ENCODE measurements around the gene KDM6A. TPM values are rescaled to one million over a fixed set of nuclear protein-coding genes. Genes with fewer than 3 reads are reported as not detected.

KDM6A gene
- total and polyA plus RNA-seq, 9 of the 15 experiments (the other 6 are each of a cell fraction or from before 2014, with no cell fraction given): 8.4 to 34.3 (median 22.9) TPM

DNA sequence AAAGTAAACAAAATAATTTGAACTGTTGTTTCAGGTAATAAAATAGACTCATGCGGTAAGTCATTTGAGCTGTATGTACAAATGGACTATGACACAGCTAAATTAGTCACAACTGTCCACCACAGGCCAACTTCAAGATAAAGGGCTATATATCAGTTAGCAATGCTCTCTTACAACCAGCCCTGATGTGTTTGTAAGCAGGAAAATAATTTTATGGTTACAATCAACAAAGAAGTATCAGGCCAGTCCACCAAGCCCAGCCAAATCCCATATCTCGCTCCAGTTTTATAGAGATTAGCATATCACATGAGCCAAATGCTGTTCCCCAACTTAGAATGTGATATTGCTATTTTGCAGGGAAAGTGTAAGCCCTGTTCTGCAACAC is 29.7 kb upstream of the KDM6A start (continued):
- TF ChIP-seq, protein P1, sequence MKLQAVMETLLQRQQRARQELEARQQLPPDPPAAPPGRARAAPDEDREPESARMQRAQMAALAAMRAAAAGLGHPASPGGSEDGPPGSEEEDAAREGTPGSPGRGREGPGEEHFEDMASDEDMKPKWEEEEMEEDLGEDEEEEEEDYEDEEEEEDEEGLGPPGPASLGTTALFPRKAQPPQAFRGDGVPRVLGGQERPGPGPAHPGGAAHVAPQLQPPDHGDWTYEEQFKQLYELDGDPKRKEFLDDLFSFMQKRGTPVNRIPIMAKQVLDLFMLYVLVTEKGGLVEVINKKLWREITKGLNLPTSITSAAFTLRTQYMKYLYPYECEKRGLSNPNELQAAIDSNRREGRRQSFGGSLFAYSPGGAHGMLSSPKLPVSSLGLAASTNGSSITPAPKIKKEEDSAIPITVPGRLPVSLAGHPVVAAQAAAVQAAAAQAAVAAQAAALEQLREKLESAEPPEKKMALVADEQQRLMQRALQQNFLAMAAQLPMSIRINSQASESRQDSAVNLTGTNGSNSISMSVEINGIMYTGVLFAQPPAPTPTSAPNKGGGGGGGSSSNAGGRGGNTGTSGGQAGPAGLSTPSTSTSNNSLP (IDR thresholded peaks at IDR 0.05; ENCODE audit: borderline replicate concordance, low read depth, low read length): 0 out of 2 replicates have a peak, but pooled peaks have one; percentile 36
- no peak for TF ChIP-seq ILK (tag; IDR thresholded peaks at IDR 0.05; ENCODE audit: borderline replicate concordance, low read depth)
- TF ChIP-seq ZNF561 (CRISPR knock-in tag; conservative IDR thresholded peaks at IDR 0.05): no peak
- peak; percentile 75 for TF ChIP-seq CBFA2T3 (IDR thresholded peaks at IDR 0.05)
- peak; percentile 19; the same call in 1 of the 2 replicates for TF ChIP-seq NFIC (IDR thresholded peaks at IDR 0.05)
- TF ChIP-seq DPF2 (IDR thresholded peaks at IDR 0.05): peak; percentile 79
- TF ChIP-seq TRIM24 (IDR thresholded peaks at IDR 0.05): no peak
- TF ChIP-seq, protein P2, sequence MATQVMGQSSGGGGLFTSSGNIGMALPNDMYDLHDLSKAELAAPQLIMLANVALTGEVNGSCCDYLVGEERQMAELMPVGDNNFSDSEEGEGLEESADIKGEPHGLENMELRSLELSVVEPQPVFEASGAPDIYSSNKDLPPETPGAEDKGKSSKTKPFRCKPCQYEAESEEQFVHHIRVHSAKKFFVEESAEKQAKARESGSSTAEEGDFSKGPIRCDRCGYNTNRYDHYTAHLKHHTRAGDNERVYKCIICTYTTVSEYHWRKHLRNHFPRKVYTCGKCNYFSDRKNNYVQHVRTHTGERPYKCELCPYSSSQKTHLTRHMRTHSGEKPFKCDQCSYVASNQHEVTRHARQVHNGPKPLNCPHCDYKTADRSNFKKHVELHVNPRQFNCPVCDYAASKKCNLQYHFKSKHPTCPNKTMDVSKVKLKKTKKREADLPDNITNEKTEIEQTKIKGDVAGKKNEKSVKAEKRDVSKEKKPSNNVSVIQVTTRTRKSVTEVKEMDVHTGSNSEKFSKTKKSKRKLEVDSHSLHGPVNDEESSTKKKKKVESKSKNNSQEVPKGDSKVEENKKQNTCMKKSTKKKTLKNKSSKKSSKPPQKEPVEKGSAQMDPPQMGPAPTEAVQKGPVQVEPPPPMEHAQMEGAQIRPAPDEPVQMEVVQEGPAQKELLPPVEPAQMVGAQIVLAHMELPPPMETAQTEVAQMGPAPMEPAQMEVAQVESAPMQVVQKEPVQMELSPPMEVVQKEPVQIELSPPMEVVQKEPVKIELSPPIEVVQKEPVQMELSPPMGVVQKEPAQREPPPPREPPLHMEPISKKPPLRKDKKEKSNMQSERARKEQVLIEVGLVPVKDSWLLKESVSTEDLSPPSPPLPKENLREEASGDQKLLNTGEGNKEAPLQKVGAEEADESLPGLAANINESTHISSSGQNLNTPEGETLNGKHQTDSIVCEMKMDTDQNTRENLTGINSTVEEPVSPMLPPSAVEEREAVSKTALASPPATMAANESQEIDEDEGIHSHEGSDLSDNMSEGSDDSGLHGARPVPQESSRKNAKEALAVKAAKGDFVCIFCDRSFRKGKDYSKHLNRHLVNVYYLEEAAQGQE (IDR thresholded peaks at IDR 0.05; ENCODE audit: borderline replicate concordance): no peak
- TF ChIP-seq, protein P2 (CRISPR knock-in tag; IDR thresholded peaks at IDR 0.05; ENCODE audit: low read depth): no peak
- TF ChIP-seq C11orf30 (IDR thresholded peaks at IDR 0.05; ENCODE audit: low read depth): peak; percentile 81
- TF ChIP-seq, protein P3, sequence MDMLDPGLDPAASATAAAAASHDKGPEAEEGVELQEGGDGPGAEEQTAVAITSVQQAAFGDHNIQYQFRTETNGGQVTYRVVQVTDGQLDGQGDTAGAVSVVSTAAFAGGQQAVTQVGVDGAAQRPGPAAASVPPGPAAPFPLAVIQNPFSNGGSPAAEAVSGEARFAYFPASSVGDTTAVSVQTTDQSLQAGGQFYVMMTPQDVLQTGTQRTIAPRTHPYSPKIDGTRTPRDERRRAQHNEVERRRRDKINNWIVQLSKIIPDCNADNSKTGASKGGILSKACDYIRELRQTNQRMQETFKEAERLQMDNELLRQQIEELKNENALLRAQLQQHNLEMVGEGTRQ (CRISPR knock-in tag; IDR thresholded peaks at IDR 0.05): no peak
- TF ChIP-seq, protein P4, sequence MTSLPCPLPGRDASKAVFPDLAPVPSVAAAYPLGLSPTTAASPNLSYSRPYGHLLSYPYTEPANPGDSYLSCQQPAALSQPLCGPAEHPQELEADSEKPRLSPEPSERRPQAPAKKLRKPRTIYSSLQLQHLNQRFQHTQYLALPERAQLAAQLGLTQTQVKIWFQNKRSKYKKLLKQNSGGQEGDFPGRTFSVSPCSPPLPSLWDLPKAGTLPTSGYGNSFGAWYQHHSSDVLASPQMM (CRISPR knock-in tag; IDR thresholded peaks at IDR 0.05): no peak
- TF ChIP-seq, protein P5, sequence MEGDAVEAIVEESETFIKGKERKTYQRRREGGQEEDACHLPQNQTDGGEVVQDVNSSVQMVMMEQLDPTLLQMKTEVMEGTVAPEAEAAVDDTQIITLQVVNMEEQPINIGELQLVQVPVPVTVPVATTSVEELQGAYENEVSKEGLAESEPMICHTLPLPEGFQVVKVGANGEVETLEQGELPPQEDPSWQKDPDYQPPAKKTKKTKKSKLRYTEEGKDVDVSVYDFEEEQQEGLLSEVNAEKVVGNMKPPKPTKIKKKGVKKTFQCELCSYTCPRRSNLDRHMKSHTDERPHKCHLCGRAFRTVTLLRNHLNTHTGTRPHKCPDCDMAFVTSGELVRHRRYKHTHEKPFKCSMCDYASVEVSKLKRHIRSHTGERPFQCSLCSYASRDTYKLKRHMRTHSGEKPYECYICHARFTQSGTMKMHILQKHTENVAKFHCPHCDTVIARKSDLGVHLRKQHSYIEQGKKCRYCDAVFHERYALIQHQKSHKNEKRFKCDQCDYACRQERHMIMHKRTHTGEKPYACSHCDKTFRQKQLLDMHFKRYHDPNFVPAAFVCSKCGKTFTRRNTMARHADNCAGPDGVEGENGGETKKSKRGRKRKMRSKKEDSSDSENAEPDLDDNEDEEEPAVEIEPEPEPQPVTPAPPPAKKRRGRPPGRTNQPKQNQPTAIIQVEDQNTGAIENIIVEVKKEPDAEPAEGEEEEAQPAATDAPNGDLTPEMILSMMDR (IDR thresholded peaks at IDR 0.05 in 2 of 3, conservative IDR thresholded peaks at IDR 0.05 in 1 of 3; ENCODE audit: insufficient read depth in 2 of 3, low read depth in 1 of 3, low read length in 3 of 3): no peak
- TF ChIP-seq FOXA3 (CRISPR knock-in tag; conservative IDR thresholded peaks at IDR 0.05 in 1 of 2, IDR thresholded peaks at IDR 0.05 in 1 of 2): peak; percentile 28 to 64; a peak in 2 of 4 replicates
- no peak for TF ChIP-seq MIER1 (IDR thresholded peaks at IDR 0.05; ENCODE audit: low read depth)
